Measurements from ENCODE around the gene MARK3. TPM values are rescaled to one million over a fixed set of nuclear protein-coding genes. Genes with fewer than 3 reads are reported as not detected.

Gene MARK3
- total and polyA plus RNA-seq, 3 donors from 2014 or later = 93.9 to 198 (median 172) TPM

DNA sequence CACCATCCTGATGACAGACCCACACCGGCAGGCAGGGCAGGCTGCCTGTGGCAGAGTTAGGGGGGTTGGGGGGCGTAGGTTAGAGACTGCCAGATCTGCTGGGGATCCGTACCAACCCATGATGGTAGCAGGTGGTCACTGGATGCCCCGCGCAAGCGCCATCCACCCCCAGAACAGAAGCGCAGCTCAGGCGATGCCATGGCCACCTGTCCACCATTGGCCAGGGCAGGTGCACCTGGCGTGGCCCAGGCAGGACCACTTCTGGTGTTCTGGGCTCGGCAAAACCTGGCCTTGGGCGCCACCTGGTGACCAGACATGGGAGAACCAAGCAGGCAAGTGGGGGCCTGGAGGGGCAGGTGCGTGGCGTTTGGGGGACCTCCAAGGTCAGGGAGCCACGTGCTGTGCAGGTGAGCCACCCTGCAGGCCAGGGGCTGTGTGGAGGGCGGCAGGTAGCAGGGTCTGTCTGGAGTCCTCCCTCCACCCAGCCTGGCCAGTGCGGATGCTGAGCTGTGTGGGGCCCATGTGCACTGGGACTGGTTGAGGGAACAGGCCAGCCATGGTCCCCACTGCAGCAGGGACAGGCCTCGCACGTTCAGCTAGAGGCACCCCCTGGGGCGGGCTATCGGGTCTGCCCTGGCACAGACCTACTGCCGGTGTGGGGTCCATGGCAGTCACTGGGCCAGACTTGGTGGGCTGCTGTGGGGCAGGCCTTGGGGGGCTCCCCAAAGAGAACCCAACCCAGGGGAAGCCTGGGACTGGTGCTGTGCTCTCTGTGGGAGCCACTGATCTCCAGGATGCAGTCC is 161.6 kb downstream of the MARK3 start:
- 45 to 65% methylated on average over 2 to 20 of the region's 21 CpGs for WGBS, 2 donors
- DNase-seq = peak; percentile 83
- Histone ChIP-seq H3K4me3 (no peak overlapping the region), H3K9me3 (no peaks in the 10 kb centered on the region), H3K4me1 (peaks cover 61% of the 10 kb centered on the region), H3K27me3 (no peaks in the 10 kb centered on the region), H3K36me3 (ENCODE audit: low read depth, missing control alignments) (no peaks in the 10 kb centered on the region), H3K27ac (no peak overlapping the region)
- TF ChIP-seq, protein P1, sequence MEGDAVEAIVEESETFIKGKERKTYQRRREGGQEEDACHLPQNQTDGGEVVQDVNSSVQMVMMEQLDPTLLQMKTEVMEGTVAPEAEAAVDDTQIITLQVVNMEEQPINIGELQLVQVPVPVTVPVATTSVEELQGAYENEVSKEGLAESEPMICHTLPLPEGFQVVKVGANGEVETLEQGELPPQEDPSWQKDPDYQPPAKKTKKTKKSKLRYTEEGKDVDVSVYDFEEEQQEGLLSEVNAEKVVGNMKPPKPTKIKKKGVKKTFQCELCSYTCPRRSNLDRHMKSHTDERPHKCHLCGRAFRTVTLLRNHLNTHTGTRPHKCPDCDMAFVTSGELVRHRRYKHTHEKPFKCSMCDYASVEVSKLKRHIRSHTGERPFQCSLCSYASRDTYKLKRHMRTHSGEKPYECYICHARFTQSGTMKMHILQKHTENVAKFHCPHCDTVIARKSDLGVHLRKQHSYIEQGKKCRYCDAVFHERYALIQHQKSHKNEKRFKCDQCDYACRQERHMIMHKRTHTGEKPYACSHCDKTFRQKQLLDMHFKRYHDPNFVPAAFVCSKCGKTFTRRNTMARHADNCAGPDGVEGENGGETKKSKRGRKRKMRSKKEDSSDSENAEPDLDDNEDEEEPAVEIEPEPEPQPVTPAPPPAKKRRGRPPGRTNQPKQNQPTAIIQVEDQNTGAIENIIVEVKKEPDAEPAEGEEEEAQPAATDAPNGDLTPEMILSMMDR (IDR thresholded peaks at IDR 0.05) = peak; percentile 88 to 95 (median 91)
- no peak for TF ChIP-seq POLR2A (IDR thresholded peaks at IDR 0.05)
- intact Hi-C loops (cut with DNase I; ENCODE audit: low total_unique reads) = no loop called here

DNA sequence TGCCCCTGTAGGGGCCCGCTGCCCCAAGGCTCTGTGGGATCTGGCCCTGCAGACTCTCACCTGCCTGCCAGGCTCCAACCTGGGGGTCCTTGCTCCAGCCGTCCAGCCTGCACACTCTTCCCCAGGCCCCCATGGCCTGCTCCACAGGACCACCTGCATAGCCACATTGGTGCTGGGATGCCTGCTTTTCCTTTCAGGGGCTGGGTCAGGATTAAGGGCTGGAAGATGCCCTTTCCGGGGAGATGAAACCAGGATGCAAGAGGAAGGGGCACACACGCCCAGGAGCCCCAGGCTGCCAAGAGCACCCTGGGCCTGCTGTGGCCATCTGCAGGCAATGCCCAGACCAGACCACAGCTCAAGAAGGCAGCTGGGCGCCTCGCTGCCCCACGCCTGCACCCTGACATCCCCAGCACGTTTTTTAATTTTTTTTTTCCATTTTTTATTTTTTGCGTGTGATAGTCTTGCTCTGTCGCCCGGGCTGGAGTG is 162.3 kb downstream of the MARK3 start:
- Histone ChIP-seq H3K27ac (no peak overlapping the region), H3K27me3 (no peaks in the 10 kb centered on the region), H3K36me3 (ENCODE audit: low read depth, missing control alignments) (no peaks in the 10 kb centered on the region), H3K4me3 (no peak overlapping the region), H3K4me1 (peaks cover 61% of the 10 kb centered on the region), H3K9me3 (no peaks in the 10 kb centered on the region)
- intact Hi-C loops (cut with DNase I; ENCODE audit: low total_unique reads) = no loop called here
- no peak for DNase-seq
- 91 to 94% methylated on average over 10 to 11 of the region's 11 CpGs for WGBS, 2 donors
- no peak for TF ChIP-seq POLR2A (IDR thresholded peaks at IDR 0.05)
- TF ChIP-seq, protein P1 (IDR thresholded peaks at IDR 0.05) = no peak

DNA sequence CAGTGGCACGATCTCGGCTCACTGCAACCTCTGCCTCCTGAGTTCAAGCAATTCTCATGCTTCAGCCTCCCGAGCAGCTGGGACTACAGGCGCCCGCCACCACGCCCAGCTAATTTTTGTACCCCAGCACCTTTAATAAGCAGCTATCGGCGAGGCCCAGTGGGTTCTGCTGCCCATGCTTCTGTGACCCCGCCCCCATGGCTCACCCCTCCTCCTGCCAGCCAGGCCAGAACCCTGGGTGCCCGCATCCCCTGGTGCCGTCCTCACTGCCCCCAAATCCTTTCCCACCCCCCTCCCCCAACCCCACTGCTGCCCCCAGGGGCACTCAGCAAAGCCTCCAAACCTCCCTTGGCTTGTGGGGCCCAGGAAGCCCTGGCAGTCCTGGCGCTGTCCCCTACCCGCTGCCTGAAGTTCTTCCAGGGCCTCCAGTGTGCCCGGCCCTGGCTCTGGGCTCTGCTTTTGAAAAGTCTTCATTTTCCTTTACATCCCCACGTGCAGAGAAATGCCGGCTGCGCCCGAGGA is 162.8 kb downstream of the MARK3 start:
- no peak for TF ChIP-seq POLR2A (IDR thresholded peaks at IDR 0.05)
- TF ChIP-seq, protein P1 (IDR thresholded peaks at IDR 0.05) = no peak
- intact Hi-C loops (cut with DNase I; ENCODE audit: low total_unique reads) = no loop called here
- Histone ChIP-seq H3K36me3 (ENCODE audit: low read depth, missing control alignments) (no peaks in the 10 kb centered on the region), H3K9me3 (no peaks in the 10 kb centered on the region), H3K27me3 (no peaks in the 10 kb centered on the region), H3K27ac (no peak overlapping the region), H3K4me3 (no peak overlapping the region), H3K4me1 (peaks cover 60% of the 10 kb centered on the region)
- 85 to 93% methylated on average over 18 of the region's 18 CpGs for WGBS, 2 donors
- DNase-seq = no peak

DNA sequence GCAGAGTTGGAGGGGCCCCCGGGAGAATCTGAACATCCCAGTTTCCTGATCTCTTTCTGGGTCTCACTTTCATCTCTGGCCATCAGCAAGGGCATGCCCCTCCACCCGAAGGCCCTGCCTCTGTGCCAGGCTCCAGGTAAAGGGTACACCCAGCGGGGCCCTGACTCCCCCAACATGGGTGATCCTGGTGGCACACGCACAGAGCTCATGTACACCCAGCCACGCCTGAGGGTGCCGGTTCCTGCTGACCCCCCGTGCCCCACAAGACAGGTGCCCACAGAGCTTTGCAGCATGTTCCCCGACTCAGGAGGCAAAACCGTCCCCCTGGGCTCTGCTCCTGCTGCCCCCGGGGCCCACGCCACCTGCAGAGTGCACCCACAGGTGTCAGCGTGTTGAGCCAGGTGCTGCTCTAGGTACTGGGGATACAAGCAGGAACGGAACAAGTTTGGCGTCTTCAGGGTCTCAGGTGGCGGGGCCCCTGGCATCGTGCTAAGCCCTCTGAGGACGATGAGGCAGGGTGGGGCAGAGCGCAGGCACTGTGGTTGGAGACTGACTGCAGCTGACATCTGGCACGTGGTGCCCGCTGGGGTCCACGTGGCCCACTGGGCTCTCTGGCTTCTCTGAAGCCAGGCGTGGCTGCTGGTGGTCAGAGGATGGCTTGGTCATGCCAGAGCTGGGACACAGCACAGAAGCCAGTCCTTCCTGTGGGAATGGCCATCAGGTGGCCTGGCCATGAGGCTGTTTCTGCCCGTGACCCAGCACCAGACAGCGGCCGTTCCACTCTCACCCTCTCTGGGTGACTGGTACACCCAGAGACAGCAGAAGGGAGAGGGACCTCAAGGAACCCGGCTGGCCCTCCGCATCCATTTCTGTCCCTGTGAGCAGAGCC is 163.5 kb downstream of the MARK3 start:
- no peak for DNase-seq
- no peak overlapping the region for H3K4me3 ChIP-seq
- peak overlapping the region in 1 of 2 donors; percentile 88 for H3K27ac ChIP-seq
- intact Hi-C loops (cut with DNase I; ENCODE audit: low total_unique reads) = no loop called here
- no peaks in the 10 kb centered on the region for H3K36me3 ChIP-seq (ENCODE audit: low read depth, missing control alignments)
- H3K27me3 ChIP-seq = no peaks in the 10 kb centered on the region
- H3K9me3 ChIP-seq = no peaks in the 10 kb centered on the region
- no peak for TF ChIP-seq POLR2A (IDR thresholded peaks at IDR 0.05)
- TF ChIP-seq, protein P1 (IDR thresholded peaks at IDR 0.05) = no peak
- WGBS, 2 donors = 92 to 93% methylated on average over 8 to 27 of the region's 27 CpGs
- peaks cover 53% of the 10 kb centered on the region for H3K4me1 ChIP-seq
